ENCODE data around the gene CIAO2A. TPM values are rescaled to one million over a fixed set of nuclear protein-coding genes. Genes with fewer than 3 reads are reported as not detected.

The CIAO2A gene
- total and polyA plus RNA-seq, 9 donors: 13.2 to 43.8 (median 29.4) TPM

DNA sequence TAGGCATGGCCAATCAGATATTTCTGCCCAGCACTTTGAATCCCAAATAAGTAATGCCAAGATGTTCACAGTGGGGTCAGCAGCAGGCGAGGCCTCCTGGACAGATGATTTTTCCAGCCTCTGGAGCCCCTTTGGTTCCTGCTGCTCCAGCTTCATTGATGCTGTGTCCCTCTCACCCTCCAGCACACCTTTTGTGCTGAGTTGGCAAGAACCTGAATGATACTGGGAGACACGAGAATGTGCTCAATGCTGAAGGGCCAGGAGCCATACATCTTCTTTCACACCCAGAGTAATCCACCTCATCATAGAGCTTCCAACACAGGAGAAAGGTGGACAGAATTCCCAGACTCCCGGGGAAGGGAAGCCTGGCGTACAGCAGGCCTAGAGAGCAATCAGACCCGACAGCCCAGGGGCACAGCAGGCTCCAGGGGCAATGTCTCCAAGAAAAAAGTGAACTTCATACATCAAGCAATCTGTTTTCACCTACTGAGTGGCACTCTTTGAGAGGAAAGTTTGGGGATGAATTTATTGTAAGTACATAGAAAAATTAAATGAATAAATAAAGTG is 40.6 kb downstream of the CIAO2A start:
- Histone ChIP-seq H3K27me3 (no peaks in the 10 kb centered on the region), H3K9me3 (no peaks in the 10 kb centered on the region), H3K27ac (no peak overlapping the region), H3K4me3 (no peak overlapping the region), H3K36me3 (no peaks in the 10 kb centered on the region), H3K4me1 (ENCODE audit: insufficient read depth) (no peaks in the 10 kb centered on the region)
- no peak for TF ChIP-seq EP300 (IDR thresholded peaks at IDR 0.05)
- no peak for TF ChIP-seq CTCF (IDR thresholded peaks at IDR 0.05)
- no peak for DNase-seq
- intact Hi-C loops (cut with DNase I): loop anchor here in 1 of 4 donors (10.0 kb wide), 1 partner anchor 138 kb away; no protein-coding TSS in a partner anchor
- 90 to 94% (median 90%) methylated on average over 5 of the region's 5 CpGs for WGBS, 3 donors

DNA sequence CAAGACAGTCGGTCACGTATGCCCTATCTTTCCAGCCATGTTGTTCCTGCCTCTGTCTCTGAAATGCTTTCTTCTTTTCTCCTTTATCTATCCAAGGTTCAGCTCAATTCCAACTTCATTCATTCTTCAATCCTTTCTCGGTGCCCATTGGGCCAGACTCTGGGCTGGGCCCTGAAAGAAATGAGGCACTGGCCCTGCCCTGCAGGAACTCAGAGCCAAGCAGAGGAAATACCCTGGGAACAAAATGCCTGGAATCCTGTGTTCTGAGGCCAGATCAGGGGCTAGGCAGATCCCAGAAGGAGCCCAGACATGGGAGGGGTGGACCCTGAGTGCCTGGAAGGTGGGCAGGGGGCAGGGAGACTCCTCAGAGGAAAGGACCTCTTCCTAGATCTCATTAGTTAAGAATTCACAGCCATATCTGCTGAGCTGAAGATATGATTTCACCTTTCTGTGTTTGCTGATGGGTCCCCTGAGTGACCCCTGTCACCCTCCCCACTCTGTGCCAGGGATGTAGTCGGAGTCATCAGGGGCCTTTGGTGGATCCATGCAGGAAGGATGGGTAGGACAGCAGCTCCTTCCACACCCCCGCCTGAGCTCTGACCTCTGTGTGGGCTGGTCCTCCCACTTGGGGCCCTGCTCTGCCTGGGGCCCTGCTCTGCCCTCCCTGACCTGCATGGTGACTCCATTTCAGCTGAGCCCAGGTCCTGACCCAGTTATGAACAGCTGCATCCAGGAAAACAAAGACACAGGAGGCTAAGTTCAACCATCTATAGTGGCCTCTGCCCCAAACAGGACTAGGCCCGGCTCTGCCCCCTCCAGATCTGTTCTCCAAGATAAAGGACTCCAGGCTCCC is 42.0 kb downstream of the CIAO2A start:
- H3K36me3 ChIP-seq: no peaks in the 10 kb centered on the region
- H3K27ac ChIP-seq: no peak overlapping the region
- no peak overlapping the region for H3K4me3 ChIP-seq
- TF ChIP-seq CTCF (IDR thresholded peaks at IDR 0.05) (no peak), POLR2A (IDR thresholded peaks at IDR 0.05) (no peak), EP300 (IDR thresholded peaks at IDR 0.05) (no peak)
- no peaks in the 10 kb centered on the region for H3K9me3 ChIP-seq
- 71 to 92% (median 79%) methylated on average over 5 to 6 of the region's 6 CpGs for WGBS, 3 donors
- H3K27me3 ChIP-seq: no peaks in the 10 kb centered on the region
- intact Hi-C loops (cut with DNase I): loop anchor here in 1 of 4 donors (10.0 kb wide), 1 partner anchor 137 kb away; no protein-coding TSS in a partner anchor
- peaks cover 4% of the 10 kb centered on the region for H3K4me1 ChIP-seq (ENCODE audit: insufficient read depth)
- no peak for DNase-seq

DNA sequence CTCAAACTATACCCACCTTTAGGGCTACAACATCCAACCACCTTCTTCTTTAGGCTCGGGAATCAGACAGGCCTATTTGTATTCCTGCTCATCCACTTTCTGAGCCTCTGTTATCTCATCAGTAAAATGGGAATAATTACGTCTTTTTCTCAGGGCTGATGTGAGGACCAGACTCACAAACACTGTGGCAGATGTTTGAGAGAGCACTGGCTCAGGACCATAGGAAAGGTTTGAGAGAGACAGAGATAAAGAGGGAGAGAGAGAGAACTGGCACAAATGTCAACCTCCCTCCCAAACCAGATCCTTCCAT is 42.6 kb downstream of the CIAO2A start:
- H3K4me3 ChIP-seq: no peak overlapping the region
- 96 to 100% (median 98%) methylated on average over 2 of the region's 2 CpGs for WGBS, 3 donors
- H3K27me3 ChIP-seq: no peaks in the 10 kb centered on the region
- no peak overlapping the region for H3K27ac ChIP-seq
- peaks cover 6% of the 10 kb centered on the region for H3K4me1 ChIP-seq (ENCODE audit: insufficient read depth)
- no peak for TF ChIP-seq CTCF (IDR thresholded peaks at IDR 0.05)
- no peak for TF ChIP-seq EP300 (IDR thresholded peaks at IDR 0.05)
- no peak for TF ChIP-seq POLR2A (IDR thresholded peaks at IDR 0.05)
- DNase-seq: no peak
- H3K9me3 ChIP-seq: no peaks in the 10 kb centered on the region
- intact Hi-C loops (cut with DNase I): loop anchor here in 1 of 4 donors (10.0 kb wide), 1 partner anchor 136 kb away; no protein-coding TSS in a partner anchor
- no peaks in the 10 kb centered on the region for H3K36me3 ChIP-seq

DNA sequence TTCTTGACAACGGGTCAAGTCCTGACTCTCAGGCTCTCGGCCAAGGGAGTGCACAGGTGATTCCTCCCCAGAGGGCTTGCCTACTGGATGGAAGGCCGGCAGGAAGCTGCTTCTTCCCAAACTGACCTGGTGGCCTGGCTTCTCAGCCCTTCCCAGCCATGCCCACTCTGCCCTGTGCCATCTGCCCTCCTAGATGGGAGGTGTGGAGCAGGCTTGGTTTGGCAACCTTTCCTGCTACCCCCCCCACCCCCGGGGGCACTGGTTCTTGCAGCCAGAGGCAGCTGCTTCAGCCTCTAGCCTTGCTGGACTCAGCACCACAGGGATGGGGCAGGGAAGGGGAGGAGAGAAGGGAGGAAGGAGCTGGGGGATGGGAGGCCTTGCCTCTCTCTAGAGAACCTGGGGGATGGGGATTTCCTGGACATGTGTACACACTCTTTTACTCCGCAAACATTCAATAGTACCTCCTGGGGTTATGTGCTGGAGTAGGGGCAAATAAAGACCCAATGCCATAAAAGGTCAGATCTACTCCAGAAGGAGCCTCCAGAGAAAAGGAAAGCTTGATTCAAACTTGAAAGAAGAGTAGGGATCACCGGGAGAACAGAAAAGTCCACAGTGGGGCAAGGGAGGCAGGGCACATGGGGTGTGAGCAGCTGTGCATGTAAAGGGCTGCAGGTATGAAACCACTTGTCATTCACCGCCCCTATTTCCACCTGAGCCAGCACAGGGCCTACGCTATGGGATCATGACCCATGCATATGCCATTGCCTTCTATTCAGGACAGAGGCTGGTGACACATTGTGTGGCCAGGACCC is 43.2 kb downstream of the CIAO2A start:
- intact Hi-C loops (cut with DNase I): loop anchor here in 1 of 4 donors (10.0 kb wide), 1 partner anchor 136 kb away; no protein-coding TSS in a partner anchor
- DNase-seq: no peak
- H3K36me3 ChIP-seq: no peaks in the 10 kb centered on the region
- no peak overlapping the region for H3K4me3 ChIP-seq
- H3K4me1 ChIP-seq (ENCODE audit: insufficient read depth): peaks cover 9% of the 10 kb centered on the region
- 70 to 73% (median 71%) methylated on average over 8 of the region's 8 CpGs for WGBS, 3 donors
- TF ChIP-seq EP300 (IDR thresholded peaks at IDR 0.05): no peak
- no peak for TF ChIP-seq CTCF (IDR thresholded peaks at IDR 0.05)
- TF ChIP-seq POLR2A (IDR thresholded peaks at IDR 0.05): no peak
- no peaks in the 10 kb centered on the region for H3K27me3 ChIP-seq
- H3K9me3 ChIP-seq: no peaks in the 10 kb centered on the region
- no peak overlapping the region for H3K27ac ChIP-seq
